Activated CD8-positive, alpha-beta memory T cell treated with anti-CD3 and anti-CD28 coated beads, Interleukin-2, amount 50 U/mL, for 24 hours (primary cell): ENCODE data around the gene SNRPA.
A peak's percentile ranks its signal among the peaks of the same experiment; 100 is the strongest.
"Not testable (repeated sequence)": the region's sequence is repeated elsewhere in the genome, so short reads cannot be mapped to it uniquely, and the experiment has no call there.

Experiments used
- DNase-seq: peaks from one replicate; pipeline ENCODE4 v3.0.0-alpha.2; 2020; ENCODE audit errors: extremely low read depth

SNRPA gene

GRCh38 chr19:40776932-40777644 is 26.1 kb downstream of the SNRPA start:
- peak; percentile 87 for DNase-seq

- no peak for DNase-seq
Observed at GRCh38 chr19:40777645-40777936, 26.6 kb downstream of the SNRPA start.

GRCh38 chr19:40777937-40778705 is 27.1 kb downstream of the SNRPA start, which contains the start of gene RAB4B:
RAB4B (plus strand) TSS chr19:40778247; CDS start chr19:40778376, 129 bp downstream.
- DNase-seq: peak; percentile 100

DNA sequence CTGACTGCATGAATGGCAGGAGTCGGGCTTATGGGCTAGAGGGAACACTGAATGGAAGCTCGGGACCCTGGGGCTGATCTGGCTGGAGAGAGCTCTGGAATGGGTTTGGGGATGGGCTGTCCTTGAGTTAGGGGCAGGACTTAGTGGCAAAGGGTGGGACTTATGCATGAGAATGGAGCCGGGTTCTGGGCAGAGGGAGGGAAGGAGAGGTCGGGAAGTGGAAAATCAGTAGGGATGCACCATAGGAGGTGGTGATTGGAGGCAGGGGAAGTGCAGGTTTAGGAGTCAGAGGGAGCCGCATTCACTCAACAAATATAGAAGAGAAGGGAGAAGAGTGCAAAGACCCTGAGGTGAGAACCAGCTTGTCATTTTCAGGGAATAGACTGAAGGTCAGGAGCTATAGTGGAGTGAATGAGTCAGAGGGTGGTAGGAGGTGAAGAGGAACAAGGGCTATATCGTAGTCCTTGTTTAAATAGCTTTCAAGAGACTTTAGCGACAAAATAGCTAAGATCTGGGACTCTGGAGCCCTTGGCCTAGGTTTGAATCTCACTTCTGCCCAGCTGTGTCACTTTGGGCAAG is 27.8 kb downstream of the SNRPA start:
- DNase-seq: no peak

GRCh38 chr19:40780582-40780981 is 29.6 kb downstream of the SNRPA start:
- no peak for DNase-seq

- DNase-seq: no peak
Observed at GRCh38 chr19:40781140-40781539, 30.1 kb downstream of the SNRPA start.

GRCh38 chr19:40783711-40784110 is 32.7 kb downstream of the SNRPA start:
- no peak for DNase-seq

DNA sequence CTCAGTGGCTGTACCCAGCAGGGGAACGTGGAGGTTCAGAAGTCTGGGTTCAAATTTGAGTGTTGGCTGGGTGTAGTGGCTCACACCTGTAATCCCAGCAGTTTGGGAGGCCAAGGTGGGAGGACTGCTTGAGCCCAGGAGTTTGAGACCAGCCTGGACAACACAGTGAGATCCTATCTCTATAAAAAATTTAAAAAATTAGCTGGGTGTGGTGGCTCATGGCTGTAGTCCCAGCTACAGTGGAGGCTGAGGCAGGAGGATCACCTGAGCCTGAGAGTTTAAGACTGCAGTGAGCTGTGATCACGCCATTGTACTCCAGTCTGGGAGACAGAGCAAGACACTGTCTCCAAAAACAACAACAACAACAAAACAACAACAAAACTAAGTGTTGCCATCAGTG is 33.1 kb downstream of the SNRPA start:
- DNase-seq: not testable (repeated sequence)

- no peak for DNase-seq
Observed at GRCh38 chr19:40785526-40785925, 34.5 kb downstream of the SNRPA start.

DNA sequence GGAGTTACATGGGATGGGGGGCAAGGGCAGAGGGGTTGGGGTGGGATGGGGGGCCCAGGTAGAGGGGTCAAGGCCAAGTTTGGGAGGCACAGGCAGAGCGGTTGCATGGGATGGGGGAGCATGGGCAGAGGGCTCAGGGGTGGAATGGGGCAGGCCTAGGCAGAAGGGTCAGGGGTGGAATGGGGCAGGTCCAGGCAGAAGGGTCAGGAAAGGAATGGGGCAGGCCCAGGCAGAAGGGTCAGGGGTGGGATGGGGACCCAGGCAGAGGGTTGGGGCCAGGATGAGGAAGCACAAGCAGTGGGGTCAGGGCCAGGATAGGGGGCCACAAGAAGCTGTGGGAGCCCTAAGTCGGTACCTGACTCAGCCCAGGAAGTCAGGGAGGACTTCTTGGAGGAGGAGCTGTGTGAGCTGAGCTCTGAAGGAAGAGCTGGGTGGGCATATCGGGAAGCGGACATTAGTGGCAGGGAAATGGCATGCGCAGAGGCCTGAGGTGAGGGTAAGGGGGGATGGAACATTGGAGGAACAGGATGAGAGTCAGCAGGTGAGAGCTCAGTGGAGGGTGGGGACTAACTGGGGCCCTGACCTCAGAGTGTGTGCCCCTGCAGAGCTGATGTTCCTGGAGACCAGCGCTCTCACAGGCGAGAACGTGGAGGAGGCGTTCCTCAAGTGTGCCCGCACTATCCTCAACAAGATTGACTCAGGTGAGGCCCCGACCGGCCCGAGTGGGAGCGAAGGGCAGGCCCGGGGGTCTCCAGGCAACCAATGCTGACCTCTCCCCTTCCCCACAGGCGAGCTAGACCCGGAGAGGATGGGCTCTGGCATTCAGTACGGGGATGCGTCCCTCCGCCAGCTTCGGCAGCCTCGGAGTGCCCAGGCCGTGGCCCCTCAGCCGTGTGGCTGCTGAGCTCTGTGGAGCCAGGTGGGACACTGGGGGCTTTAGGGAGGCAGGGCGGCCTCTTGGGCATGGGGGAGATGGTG is 35.3 kb downstream of the SNRPA start:
- DNase-seq: no peak

DNA sequence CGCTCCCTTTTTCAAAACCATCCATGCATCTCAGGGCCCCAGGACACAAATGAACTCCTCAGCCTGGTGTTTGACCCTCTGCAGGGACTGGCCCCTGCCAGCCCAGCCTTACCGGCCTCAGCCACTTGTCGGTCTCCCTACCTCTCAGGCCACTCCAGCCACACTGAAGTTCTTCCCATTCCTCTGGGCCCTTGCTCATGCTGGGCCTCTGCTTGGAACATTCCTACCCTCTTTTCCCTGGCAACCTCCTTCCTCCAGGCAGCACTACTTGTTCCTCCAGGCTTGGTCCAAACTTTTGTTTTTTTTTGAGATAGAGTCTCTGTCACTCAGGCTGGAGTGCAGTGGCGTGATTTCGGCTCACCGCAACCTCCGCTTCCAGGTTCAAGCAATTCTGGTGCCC is 40.3 kb downstream of the SNRPA start:
- DNase-seq: no peak

GRCh38 chr19:40791996-40792395 is 41.0 kb downstream of the SNRPA start:
- DNase-seq: no peak

DNA sequence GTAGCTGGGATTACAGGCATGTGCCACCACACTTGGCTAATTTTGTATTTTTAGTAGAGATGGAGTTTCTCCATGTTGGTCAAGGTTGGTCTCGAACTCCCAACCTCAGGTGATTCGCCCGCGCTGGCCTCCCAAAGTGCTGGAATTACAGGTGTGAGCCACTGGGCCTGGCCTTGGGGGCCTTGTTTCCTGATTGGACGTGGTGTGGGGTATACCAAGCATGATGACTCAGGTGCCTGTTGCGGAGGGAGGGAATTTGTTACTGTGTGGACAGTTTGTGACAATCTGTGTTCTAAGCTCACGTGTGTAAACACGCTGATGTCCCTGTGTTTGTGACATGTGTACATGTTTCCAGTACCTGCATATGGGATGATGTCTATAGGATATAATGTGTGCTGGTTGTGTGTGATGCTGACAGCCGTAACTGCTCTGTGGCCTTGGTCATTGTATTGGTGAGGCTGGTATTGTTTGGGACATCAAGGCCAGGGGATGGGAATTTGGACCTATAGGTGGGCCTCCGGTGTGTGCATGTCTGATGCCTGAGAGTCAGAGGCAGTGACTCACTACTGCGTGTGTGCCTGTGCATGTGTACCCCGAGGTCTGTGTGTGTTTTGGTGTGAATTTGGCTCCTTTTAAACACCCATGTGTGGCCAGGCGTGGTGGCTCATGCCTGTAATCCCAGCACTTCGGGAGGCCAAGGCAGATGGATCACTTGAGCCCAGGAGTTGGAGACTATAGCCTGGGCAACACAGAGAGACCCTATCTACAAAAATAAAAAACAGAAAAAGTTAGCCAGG is 46.4 kb downstream of the SNRPA start:
- DNase-seq: no peak

DNA sequence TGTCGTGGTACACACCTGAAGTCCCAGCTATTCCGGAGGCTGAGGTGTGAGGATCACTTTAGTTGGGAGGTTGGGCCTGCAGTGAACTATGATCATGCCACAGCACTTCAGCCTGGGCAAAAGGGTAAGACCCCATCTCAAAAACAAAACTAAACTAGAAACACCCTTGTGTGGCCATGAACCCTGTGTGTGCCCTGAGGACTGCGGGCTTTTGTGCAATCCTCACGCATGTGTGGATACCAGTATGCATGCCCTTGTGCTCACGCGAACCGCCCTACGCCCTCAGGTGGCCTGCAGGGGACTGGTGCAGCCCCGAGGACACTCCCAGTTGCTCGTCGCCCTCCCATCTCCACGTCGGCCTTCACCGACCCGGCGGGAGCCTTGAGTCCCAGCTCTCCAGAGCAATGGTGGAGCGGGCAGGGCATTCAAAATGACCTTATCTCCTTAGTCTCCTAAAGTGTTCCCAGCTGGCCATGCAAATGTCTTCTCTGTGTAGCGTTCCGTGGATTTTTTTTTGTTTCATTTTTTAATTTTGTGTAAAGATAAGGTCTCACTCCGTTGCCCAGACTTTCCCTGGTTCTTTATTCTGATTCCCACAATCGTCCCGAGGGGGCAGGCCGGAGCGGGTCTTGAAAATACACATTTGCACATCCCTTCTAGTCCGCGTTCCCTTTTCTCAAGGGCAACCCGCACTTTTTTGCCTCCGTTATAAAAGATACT is 47.1 kb downstream of the SNRPA start:
- no peak for DNase-seq

GRCh38 chr19:40798683-40799557 is 47.9 kb downstream of the SNRPA start, which contains the start of gene EGLN2:
EGLN2 (plus strand) TSS chr19:40799191; CDS start chr19:40800573, 1,382 bp downstream.
- peak; percentile 100 for DNase-seq

DNA sequence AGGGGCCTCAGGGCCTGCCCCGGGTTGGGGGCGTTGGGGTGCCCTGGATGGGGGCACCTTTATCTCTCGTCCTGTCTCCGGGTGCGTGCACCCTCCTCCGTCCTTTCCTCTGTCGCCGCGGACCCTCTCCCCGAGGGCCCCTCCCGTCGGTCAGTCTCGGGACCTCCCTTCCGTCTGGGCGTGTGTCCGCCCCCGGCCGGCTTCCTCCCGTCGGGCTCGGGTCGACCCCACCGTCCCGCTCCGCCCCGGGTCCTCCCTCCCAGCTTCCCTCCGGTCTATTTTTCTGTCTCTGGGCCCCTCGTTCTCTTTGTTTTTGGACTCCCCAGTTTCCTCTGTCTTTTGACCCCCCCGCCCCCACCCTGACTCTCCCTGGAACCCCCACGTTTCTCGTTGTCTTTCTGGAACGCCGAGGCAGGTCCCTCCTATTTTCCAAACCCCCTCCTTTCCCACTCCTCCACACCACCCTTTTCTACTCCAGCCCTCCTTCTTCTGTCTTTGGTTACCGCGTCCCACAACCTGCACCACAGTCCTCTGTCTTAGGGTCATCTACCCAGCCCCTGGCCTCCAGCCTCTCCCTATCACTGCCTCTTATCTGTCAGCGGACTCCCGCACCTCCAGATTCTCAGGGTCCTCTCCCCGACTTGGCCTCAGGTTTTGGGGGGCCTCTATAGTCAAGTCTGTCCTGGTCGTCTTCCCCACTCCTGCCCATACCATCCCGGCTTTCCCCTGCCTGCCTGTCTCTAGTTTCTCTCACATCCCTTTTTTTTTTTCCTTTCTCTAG is 48.7 kb downstream of the SNRPA start:
- DNase-seq: no peak

GRCh38 chr19:40800339-40800996 is 49.5 kb downstream of the SNRPA start:
- DNase-seq: no peak

- no peak for DNase-seq
Observed at GRCh38 chr19:40800997-40801377, 50.0 kb downstream of the SNRPA start.
